WTC11 (cell line): ENCODE results near the gene HCAR2. TPM values are rescaled to one million over a fixed set of nuclear protein-coding genes. Genes with fewer than 3 reads are reported as not detected.
"Not testable (repeated sequence)": the region's sequence is repeated elsewhere in the genome, so short reads cannot be mapped to it uniquely, and the experiment has no call there.

Experiments
- ATAC-seq: fragments of 200-7000 bp; cut with Tn5 transposase; 2 replicates; pipeline ENCODE4 v1.10.0; 2021; ENCODE audit warnings: mild to moderate bottlenecking, moderate library complexity
- Bru-seq: library from RNA; stranded (reverse); fragments of 400-500 nt; gene quantifications from one replicate; lab custom pipeline; 2021; lab: Mats Ljungman, UMichigan
- CTCF ChIA-PET: fragments of 300-600 bp; sonication (Branson Sonifier 250); formaldehyde crosslinking; loops from one replicate; lab custom pipeline; 2021; ENCODE audit warnings: antibody characterized with exemption; lab: Charles Lee
- POLR2A ChIA-PET: fragments of 350-600 bp; sonication (Branson Sonifier 250); formaldehyde crosslinking; loops from one replicate; lab custom pipeline; 2021; ENCODE audit warnings: antibody characterized with exemption; lab: Charles Lee
- DNase-seq: peaks from one replicate; pipeline ENCODE4 v3.0.0; 2021; ENCODE audit warnings: low spot score
- H3K27ac Mint-ChIP-seq: 2 replicates; pipeline ENCODE4 v1.8.0; 2021; ENCODE audit warnings: mixed read lengths
- H3K27me3 Mint-ChIP-seq: 2 replicates; pipeline ENCODE4 v1.8.0; 2021; ENCODE audit warnings: low read depth, mild to moderate bottlenecking, moderate library complexity, mixed read lengths
- H3K36me3 Mint-ChIP-seq: 2 replicates; pipeline ENCODE4 v1.8.0; 2021; ENCODE audit warnings: mixed read lengths
- H3K4me1 Mint-ChIP-seq: 2 replicates; pipeline ENCODE4 v1.8.0; 2022; ENCODE audit warnings: mixed read lengths
- H3K4me3 Mint-ChIP-seq: 2 replicates; pipeline ENCODE4 v1.8.0; 2021; ENCODE audit warnings: mild to moderate bottlenecking, moderate library complexity, mixed read lengths
- H3K9me3 Mint-ChIP-seq: 2 replicates; pipeline ENCODE4 v1.8.0; 2021; ENCODE audit warnings: mixed read lengths
- CREB1 ChIP-seq: sonication (generic); formaldehyde crosslinking; IDR thresholded peaks from 2 replicates; pipeline ENCODE4 v1.8.0; 2023; ENCODE audit warnings: mild to moderate bottlenecking, missing genetic modification reagents
- CREM ChIP-seq: sonication (generic); formaldehyde crosslinking; IDR thresholded peaks from 2 replicates; pipeline ENCODE4 v1.8.1; 2022; ENCODE audit warnings: mild to moderate bottlenecking, missing genetic modification reagents, moderate library complexity
- ETV6 ChIP-seq: sonication (generic); formaldehyde crosslinking; IDR thresholded peaks from 2 replicates; pipeline ENCODE4 v1.8.1; 2022; ENCODE audit warnings: mild to moderate bottlenecking, missing genetic modification reagents
- FOXJ3 ChIP-seq: sonication (generic); formaldehyde crosslinking; IDR thresholded peaks from 2 replicates; pipeline ENCODE4 v1.9.0; 2021; ENCODE audit warnings: missing genetic modification reagents, mild to moderate bottlenecking, borderline replicate concordance
- FOXP1 ChIP-seq: sonication (generic); formaldehyde crosslinking; IDR thresholded peaks from 2 replicates; pipeline ENCODE4 v1.8.0; 2022; ENCODE audit warnings: missing genetic modification reagents, mild to moderate bottlenecking, moderate library complexity, borderline replicate concordance
- GABPB1 ChIP-seq: sonication (generic); formaldehyde crosslinking; IDR thresholded peaks from 2 replicates; pipeline ENCODE4 v1.8.1; 2023; ENCODE audit warnings: mild to moderate bottlenecking, missing genetic modification reagents
- KAT7 ChIP-seq: sonication (generic); formaldehyde crosslinking; IDR thresholded peaks from 2 replicates; pipeline ENCODE4 v1.8.1; 2023; ENCODE audit warnings: missing genetic modification reagents, mild to moderate bottlenecking, borderline replicate concordance
- MLX ChIP-seq: sonication (generic); formaldehyde crosslinking; IDR thresholded peaks from 2 replicates; pipeline ENCODE4 v1.8.1; 2023; ENCODE audit warnings: mild to moderate bottlenecking, missing genetic modification reagents, moderate library complexity
- MYBL2 ChIP-seq: sonication (generic); formaldehyde crosslinking; IDR thresholded peaks from 2 replicates; pipeline ENCODE4 v1.8.1; 2023; ENCODE audit warnings: mild to moderate bottlenecking, moderate library complexity, missing genetic modification reagents
- NFATC4 ChIP-seq: fragments of 250-450 bp; sonication (Bioruptor Pico); IDR thresholded peaks from 2 replicates; pipeline ENCODE4 v1.9.0; 2021; ENCODE audit warnings: mild to moderate bottlenecking
- NFE2L1 ChIP-seq: sonication (generic); formaldehyde crosslinking; IDR thresholded peaks from 2 replicates; pipeline ENCODE4 v1.8.1; 2023; ENCODE audit warnings: missing genetic modification reagents
- TEAD4 ChIP-seq: sonication (generic); formaldehyde crosslinking; IDR thresholded peaks from 2 replicates; pipeline ENCODE4 v1.8.0; 2022; ENCODE audit warnings: mild to moderate bottlenecking, missing genetic modification reagents
- ZNF263 ChIP-seq: sonication (generic); formaldehyde crosslinking; IDR thresholded peaks from 2 replicates; pipeline ENCODE4 v1.8.1; 2022; ENCODE audit warnings: low read depth, mild to moderate bottlenecking, moderate library complexity, missing genetic modification reagents
- ZNF416 ChIP-seq: fragments of 250-450 bp; sonication (Bioruptor Pico); IDR thresholded peaks from 2 replicates; pipeline ENCODE4 v1.9.0; 2021; ENCODE audit warnings: mild to moderate bottlenecking, inconsistent platforms
- ZNF425 ChIP-seq: fragments of 250-450 bp; sonication (Bioruptor Pico); conservative IDR thresholded peaks from 2 replicates; pipeline ENCODE4 v1.9.0; 2021; ENCODE audit warnings: mild to moderate bottlenecking
- ZNF532 ChIP-seq: fragments of 250-450 bp; sonication (Bioruptor Pico); IDR thresholded peaks from 2 replicates; pipeline ENCODE4 v1.9.0; 2021; ENCODE audit warnings: mild to moderate bottlenecking, borderline replicate concordance
- ZNF671 ChIP-seq: fragments of 250-450 bp; sonication (Bioruptor Pico); IDR thresholded peaks from 2 replicates; pipeline ENCODE4 v1.8.0; 2021; ENCODE audit warnings: mild to moderate bottlenecking
- long read RNA-seq, 3 experiments: library from RNA in 1 of 3; library from capped mRNA in 1 of 3; library from polyadenylated mRNA in 1 of 3; unstranded in 2 of 3; stranded (forward) in 1 of 3; transcript quantifications; one replicate each; pipeline ENCODE4 v2.0.0, GENCODE V29; 2021
- total RNA-seq: library from RNA; stranded (reverse); gene quantifications from 3 replicates; pipeline ENCODE4 v1.2.3, GENCODE V29; 2021
- TF ChIP-seq, protein P1 (sequence below): sonication (generic); formaldehyde crosslinking; IDR thresholded peaks from 2 replicates; pipeline ENCODE4 v1.8.0; 2022; ENCODE audit warnings: mild to moderate bottlenecking, missing genetic modification reagents
- TF ChIP-seq, protein P2 (sequence below): sonication (generic); formaldehyde crosslinking; IDR thresholded peaks from 2 replicates; pipeline ENCODE4 v1.8.1; 2023; ENCODE audit warnings: mild to moderate bottlenecking, missing genetic modification reagents, moderate library complexity
- TF ChIP-seq, protein P3 (sequence below): sonication (generic); formaldehyde crosslinking; IDR thresholded peaks from 2 replicates; pipeline ENCODE4 v1.8.1; 2022; ENCODE audit warnings: missing genetic modification reagents, borderline replicate concordance

The HCAR2 gene
- total RNA-seq, result not detected in 3 replicates
- not detected for Bru-seq, nascent RNA
- long read RNA-seq, experiment 1, result 0 reads
- long read RNA-seq, experiment 2, result 0 reads
- long read RNA-seq, experiment 3, result 0 reads

DNA sequence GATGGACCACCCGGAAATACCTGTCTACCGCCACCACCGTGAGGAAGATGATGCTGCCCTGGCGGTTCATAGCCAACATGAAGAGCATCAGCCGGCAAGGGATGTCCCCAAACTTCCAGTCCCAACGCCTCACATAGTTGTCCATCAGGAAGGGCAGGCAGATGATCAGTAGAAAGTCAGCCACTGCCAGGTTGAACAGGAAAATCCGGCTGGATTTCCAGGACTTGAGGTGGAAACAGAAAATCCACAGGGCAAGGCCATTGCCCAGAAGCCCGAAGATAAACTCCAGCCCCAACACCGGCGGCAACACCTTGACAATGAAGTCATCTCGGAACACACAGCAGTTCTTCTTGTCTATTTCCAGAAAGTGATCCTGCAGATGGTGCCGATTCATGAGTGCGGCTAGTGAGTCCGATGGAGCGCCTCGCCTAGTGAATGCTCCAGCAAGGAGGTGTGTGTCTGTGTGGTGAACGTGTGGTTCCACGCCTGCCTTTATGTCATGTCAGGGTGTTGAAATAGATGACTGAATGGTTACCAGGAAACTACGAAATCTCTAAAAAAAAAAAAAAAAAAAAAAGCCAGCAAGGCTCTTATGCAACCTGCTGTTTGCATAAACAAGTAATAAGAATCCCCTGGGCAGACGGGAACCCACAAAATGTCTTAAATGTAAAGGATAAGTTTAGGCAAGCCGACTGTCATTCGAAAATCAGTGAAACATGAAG lies at the start of gene HCAR2:
Gene HCAR2, minus strand, starts transcription at position 468 of the 722 bp plus-strand sequence. Its CDS starts 74 bp downstream, at position 394.
- H3K27ac Mint-ChIP-seq, POLR2A ChIA-PET, H3K4me1 Mint-ChIP-seq, ATAC-seq, DNase-seq, H3K4me3 Mint-ChIP-seq, H3K27me3 Mint-ChIP-seq, CTCF ChIA-PET, H3K9me3 Mint-ChIP-seq, H3K36me3 Mint-ChIP-seq: not testable (repeated sequence)

GRCh38 chr12:122752464-122753318 lies 49.5 kb upstream of the HCAR2 start, which contains the start of gene DENR:
TSS of gene DENR (plus strand) at chr12:122752824. CDS start at chr12:122753702, 878 bp downstream.
- H3K4me1 Mint-ChIP-seq, result peaks cover 35% of the 10 kb centered on the region
- H3K4me3 Mint-ChIP-seq, result peak within 1 kb of the TSS; percentile 97
- H3K27me3 Mint-ChIP-seq, result no peaks in the 10 kb centered on the region
- H3K9me3 Mint-ChIP-seq, result peaks cover 4% of the 10 kb centered on the region
- CTCF ChIA-PET, result interaction anchor here (0.7 to 1.7 kb wide), 4 partner anchors 92 to 526 kb away, joined by 3 to 16 read pairs (median 4); no protein-coding TSS in a partner anchor
- ATAC-seq (peak; percentile 87), DNase-seq (peak; percentile 100)
- POLR2A ChIA-PET, result interaction anchor here (0.6 kb wide), 1 partner anchor 332 kb away, joined by 3 read pairs; no protein-coding TSS in a partner anchor
- peaks cover 40% of the 10 kb centered on the region for H3K36me3 Mint-ChIP-seq
- peak within 1 kb of the TSS; percentile 99 for H3K27ac Mint-ChIP-seq
- no peak for TF ChIP-seq ZNF671 (CRISPR knock-in tag)
- no peak for TF ChIP-seq ZNF532
- TF ChIP-seq MYBL2 (CRISPR knock-in tag), result 0 out of 2 replicates have a peak, but pooled peaks have one; percentile 32
- TF ChIP-seq, protein P1, sequence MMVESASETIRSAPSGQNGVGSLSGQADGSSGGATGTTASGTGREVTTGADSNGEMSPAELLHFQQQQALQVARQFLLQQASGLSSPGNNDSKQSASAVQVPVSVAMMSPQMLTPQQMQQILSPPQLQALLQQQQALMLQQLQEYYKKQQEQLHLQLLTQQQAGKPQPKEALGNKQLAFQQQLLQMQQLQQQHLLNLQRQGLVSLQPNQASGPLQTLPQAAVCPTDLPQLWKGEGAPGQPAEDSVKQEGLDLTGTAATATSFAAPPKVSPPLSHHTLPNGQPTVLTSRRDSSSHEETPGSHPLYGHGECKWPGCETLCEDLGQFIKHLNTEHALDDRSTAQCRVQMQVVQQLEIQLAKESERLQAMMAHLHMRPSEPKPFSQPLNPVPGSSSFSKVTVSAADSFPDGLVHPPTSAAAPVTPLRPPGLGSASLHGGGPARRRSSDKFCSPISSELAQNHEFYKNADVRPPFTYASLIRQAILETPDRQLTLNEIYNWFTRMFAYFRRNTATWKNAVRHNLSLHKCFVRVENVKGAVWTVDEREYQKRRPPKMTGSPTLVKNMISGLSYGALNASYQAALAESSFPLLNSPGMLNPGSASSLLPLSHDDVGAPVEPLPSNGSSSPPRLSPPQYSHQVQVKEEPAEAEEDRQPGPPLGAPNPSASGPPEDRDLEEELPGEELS, result 0 out of 2 replicates have a peak, but pooled peaks have one; percentile 36
- TF ChIP-seq FOXP1 (CRISPR knock-in tag), result 0 out of 2 replicates have a peak, but pooled peaks have one; percentile 69
- no peak for TF ChIP-seq MLX (CRISPR knock-in tag)
- TF ChIP-seq, protein P2, sequence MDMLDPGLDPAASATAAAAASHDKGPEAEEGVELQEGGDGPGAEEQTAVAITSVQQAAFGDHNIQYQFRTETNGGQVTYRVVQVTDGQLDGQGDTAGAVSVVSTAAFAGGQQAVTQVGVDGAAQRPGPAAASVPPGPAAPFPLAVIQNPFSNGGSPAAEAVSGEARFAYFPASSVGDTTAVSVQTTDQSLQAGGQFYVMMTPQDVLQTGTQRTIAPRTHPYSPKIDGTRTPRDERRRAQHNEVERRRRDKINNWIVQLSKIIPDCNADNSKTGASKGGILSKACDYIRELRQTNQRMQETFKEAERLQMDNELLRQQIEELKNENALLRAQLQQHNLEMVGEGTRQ (CRISPR knock-in tag), result peak; percentile 78
- TF ChIP-seq TEAD4 (CRISPR knock-in tag), result no peak
- peak; percentile 67 for TF ChIP-seq GABPB1
- no peak for TF ChIP-seq ZNF425
- no peak; the same call in 1 of the 2 replicates for TF ChIP-seq CREM (CRISPR knock-in tag)
- TF ChIP-seq ZNF416 (CRISPR knock-in tag), result no peak
- no peak; the same call in 1 of the 2 replicates for TF ChIP-seq KAT7 (CRISPR knock-in tag)
- 0 out of 2 replicates have a peak, but pooled peaks have one; percentile 4 for TF ChIP-seq CREB1 (CRISPR knock-in tag)
- TF ChIP-seq, protein P3, sequence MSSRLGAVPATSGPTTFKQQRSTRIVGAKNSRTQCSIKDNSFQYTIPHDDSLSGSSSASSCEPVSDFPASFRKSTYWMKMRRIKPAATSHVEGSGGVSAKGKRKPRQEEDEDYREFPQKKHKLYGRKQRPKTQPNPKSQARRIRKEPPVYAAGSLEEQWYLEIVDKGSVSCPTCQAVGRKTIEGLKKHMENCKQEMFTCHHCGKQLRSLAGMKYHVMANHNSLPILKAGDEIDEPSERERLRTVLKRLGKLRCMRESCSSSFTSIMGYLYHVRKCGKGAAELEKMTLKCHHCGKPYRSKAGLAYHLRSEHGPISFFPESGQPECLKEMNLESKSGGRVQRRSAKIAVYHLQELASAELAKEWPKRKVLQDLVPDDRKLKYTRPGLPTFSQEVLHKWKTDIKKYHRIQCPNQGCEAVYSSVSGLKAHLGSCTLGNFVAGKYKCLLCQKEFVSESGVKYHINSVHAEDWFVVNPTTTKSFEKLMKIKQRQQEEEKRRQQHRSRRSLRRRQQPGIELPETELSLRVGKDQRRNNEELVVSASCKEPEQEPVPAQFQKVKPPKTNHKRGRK (CRISPR knock-in tag), result no peak
- no peak for TF ChIP-seq NFE2L1
- TF ChIP-seq ETV6 (CRISPR knock-in tag), result peak; percentile 16; the same call in 1 of the 2 replicates
- TF ChIP-seq ZNF263 (CRISPR knock-in tag), result no peak
- TF ChIP-seq FOXJ3, result no peak
- TF ChIP-seq NFATC4 (CRISPR knock-in tag), result no peak
